Measurements from ENCODE around the gene CDO1.
"Not testable (repeated sequence)": the region's sequence is repeated elsewhere in the genome, so short reads cannot be mapped to it uniquely, and the experiment has no call there.

CDO1 gene

GRCh38 chr5:115815693-115816225 is 700 bp downstream of the CDO1 start:
- H3K4me3 ChIP-seq (ENCODE audit: low read depth, low read length) = peak overlapping the region; percentile 69
- DNase-seq (ENCODE audit: low read depth) = no peak
- TF ChIP-seq, protein P1, sequence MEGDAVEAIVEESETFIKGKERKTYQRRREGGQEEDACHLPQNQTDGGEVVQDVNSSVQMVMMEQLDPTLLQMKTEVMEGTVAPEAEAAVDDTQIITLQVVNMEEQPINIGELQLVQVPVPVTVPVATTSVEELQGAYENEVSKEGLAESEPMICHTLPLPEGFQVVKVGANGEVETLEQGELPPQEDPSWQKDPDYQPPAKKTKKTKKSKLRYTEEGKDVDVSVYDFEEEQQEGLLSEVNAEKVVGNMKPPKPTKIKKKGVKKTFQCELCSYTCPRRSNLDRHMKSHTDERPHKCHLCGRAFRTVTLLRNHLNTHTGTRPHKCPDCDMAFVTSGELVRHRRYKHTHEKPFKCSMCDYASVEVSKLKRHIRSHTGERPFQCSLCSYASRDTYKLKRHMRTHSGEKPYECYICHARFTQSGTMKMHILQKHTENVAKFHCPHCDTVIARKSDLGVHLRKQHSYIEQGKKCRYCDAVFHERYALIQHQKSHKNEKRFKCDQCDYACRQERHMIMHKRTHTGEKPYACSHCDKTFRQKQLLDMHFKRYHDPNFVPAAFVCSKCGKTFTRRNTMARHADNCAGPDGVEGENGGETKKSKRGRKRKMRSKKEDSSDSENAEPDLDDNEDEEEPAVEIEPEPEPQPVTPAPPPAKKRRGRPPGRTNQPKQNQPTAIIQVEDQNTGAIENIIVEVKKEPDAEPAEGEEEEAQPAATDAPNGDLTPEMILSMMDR (conservative IDR thresholded peaks at IDR 0.05; ENCODE audit: low read depth, low read length) = no peak

DNA sequence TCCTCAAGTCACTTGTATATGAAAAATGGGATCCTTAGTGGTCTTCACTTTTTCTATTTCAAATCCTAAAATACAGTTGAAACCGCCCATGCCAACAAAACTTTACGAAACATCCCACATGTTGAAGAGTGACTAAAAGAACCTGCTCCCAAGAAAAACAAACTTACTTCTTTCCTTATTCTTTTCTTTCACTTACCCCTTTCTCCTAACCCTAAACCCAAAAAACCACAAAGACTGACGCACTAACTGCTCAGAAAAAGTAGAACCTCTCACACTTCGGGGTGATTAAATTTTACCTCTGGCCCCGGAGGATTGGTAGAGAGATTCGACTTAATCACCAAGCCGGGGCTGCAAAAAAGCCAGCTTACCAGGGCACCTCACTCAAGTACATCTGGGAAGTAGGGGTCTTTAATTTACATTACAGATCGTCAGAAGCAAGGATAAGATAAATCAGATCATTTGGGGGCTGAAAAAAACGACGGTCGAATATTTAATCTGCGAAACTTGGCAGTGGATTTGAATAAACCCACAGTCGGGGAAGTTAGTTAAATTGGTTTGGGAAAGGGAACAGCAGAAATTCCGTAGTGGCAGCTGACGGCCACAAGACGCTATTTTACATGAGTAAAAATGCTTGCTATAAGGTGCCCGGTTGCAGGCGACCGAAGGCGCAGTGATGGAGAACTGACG is 1.3 kb downstream of the CDO1 start:
- no peak for DNase-seq (ENCODE audit: low read depth)
- TF ChIP-seq, protein P1 (conservative IDR thresholded peaks at IDR 0.05; ENCODE audit: low read depth, low read length) = no peak
- H3K4me3 ChIP-seq (ENCODE audit: low read depth, low read length) = peak overlapping the region; percentile 69

DNA sequence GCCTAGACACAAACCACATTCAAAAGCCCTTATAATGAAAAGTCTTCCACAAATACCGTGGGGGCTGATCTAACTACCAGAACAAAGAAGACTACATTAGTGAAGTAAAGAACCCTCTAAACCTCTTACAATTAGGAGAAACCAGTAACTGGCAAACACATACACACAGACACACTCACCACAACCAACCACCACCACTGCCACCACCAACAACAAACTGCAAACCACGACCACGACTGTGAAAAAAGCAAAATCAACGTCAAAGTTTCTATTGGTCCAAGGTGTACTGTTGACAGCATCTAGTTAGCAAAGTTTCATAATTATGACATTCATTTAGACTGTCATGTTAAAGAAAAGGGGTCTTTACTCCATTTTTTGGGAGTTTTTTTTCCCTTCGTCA is 2.7 kb downstream of the CDO1 start:
- no peak overlapping the region for H3K4me3 ChIP-seq (ENCODE audit: low read depth, low read length)
- DNase-seq (ENCODE audit: low read depth) = no peak
- TF ChIP-seq, protein P1 (conservative IDR thresholded peaks at IDR 0.05; ENCODE audit: low read depth, low read length) = no peak

DNA sequence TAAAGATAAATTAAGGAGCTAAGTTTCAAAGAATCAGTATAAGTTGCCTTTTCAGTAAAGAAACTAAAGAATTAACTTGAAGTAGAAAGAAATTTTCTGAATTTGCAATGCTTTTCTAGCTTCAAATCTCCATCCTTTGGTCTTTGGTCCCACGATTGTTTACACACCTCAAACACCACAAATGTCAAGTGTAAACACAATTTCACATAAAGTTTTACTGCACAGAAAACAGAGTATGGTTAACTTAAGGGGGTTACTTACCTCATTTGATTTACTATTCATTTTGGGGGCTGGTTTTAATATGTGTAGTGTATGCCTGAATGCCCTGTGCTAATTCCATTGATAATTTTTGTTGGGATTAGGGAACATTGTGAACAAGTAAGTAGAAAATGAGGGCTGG is 4.1 kb downstream of the CDO1 start:
- no peak overlapping the region for H3K4me3 ChIP-seq (ENCODE audit: low read depth, low read length)
- TF ChIP-seq, protein P1 (conservative IDR thresholded peaks at IDR 0.05; ENCODE audit: low read depth, low read length) = no peak
- no peak for DNase-seq (ENCODE audit: low read depth)

DNA sequence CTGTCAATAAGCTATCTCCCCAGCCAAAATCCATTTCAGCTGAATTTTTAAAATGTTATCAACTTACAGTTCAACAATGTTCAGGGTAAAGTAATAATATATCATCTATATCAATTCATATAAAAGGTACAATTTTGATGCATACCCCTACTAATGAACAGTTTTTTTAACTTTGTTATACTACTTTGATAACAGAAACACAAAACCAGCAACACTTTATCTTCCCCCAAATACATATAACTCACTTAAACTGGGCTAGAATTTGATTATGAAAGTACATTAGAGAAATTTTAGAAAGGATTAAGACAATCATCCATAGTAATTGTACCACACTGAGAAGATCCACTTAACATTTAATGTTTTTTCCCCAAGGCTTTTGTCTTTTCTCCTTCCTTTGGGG is 5.1 kb downstream of the CDO1 start:
- TF ChIP-seq, protein P1 (conservative IDR thresholded peaks at IDR 0.05; ENCODE audit: low read depth, low read length) = no peak

DNA sequence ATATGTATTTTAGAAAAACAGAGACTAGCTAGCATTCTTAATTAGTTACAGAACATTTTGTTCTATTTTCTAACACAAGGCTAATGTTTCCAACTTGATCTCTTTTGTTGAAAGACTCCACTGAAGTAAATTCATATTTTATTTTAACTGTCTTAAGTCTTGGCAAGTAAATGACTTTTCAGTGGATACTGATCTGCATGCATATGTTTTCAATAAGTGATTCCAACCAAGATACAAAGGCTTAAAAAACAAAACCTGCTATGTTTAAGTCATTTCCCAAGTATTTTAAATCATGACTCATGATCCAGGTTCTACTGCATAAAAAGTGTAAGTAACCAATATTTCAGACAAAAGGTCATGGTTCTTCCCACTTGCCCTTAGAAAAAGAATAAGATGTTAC is 5.7 kb downstream of the CDO1 start:
- DNase-seq (ENCODE audit: low read depth) = peak; percentile 34
- TF ChIP-seq, protein P1 (conservative IDR thresholded peaks at IDR 0.05; ENCODE audit: low read depth, low read length) = no peak
- H3K4me3 ChIP-seq (ENCODE audit: low read depth, low read length) = no peak overlapping the region

More for the DNA sequence above, 5.1 kb downstream of the CDO1 start:
- H3K4me3 ChIP-seq (ENCODE audit: low read depth, low read length) = no peak overlapping the region
- no peak for DNase-seq (ENCODE audit: low read depth)

GRCh38 chr5:115809946-115810345 is 6.5 kb downstream of the CDO1 start:
- TF ChIP-seq, protein P1 (conservative IDR thresholded peaks at IDR 0.05; ENCODE audit: low read depth, low read length) = no peak
- no peak overlapping the region for H3K4me3 ChIP-seq (ENCODE audit: low read depth, low read length)
- DNase-seq (ENCODE audit: low read depth) = no peak

DNA sequence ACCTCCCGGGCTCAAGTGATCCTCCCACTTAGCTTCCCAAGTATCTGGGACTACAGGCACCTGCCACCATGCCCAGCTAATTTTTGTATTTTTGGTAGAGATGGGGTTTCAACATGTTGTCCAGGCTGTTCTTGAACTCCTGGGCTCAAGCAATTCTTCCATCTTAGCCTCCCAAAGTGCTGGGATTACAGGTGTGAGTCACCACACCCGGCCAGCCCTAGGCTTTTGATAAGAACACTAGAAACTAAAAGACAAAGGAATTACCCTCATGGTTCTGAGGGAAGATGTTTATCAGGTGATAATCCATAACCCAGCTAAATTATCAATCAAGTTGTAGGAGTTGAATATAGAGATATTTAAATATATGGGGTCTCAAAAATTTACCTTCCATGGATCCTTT is 8.4 kb downstream of the CDO1 start:
- not testable (repeated sequence) for DNase-seq (ENCODE audit: low read depth); H3K4me3 ChIP-seq (ENCODE audit: low read depth, low read length)

Data from choroid plexus epithelial cell (primary cell).